ENCODE data around the gene KAT5.
"Not testable (repeated sequence)": the region's sequence is repeated elsewhere in the genome, so short reads cannot be mapped to it uniquely, and the experiment has no call there.

The KAT5 gene

GRCh38 chr11:65744026-65744698, 32.1 kb downstream of the KAT5 start:
- no peak for DNase-seq (ENCODE audit: low read depth, low spot score)

- DNase-seq (ENCODE audit: low read depth, low spot score): no peak
Measured at GRCh38 chr11:65744699-65745042, 32.6 kb downstream of the KAT5 start.

GRCh38 chr11:65745049-65745448, 33.0 kb downstream of the KAT5 start:
- DNase-seq (ENCODE audit: low read depth, low spot score): no peak

GRCh38 chr11:65762169-65762568, 50.1 kb downstream of the KAT5 start:
- DNase-seq (ENCODE audit: low read depth, low spot score): not testable (repeated sequence)

- not testable (repeated sequence) for DNase-seq (ENCODE audit: low read depth, low spot score)
Measured at GRCh38 chr11:65762816-65763215, 50.8 kb downstream of the KAT5 start.

GRCh38 chr11:65764434-65764833, 52.4 kb downstream of the KAT5 start:
- DNase-seq (ENCODE audit: low read depth, low spot score): no peak

GRCh38 chr11:65766535-65766934, 54.5 kb downstream of the KAT5 start:
- DNase-seq (ENCODE audit: low read depth, low spot score): no peak

- no peak for DNase-seq (ENCODE audit: low read depth, low spot score)
Measured at GRCh38 chr11:65767406-65767805, 55.4 kb downstream of the KAT5 start.

GRCh38 chr11:65767806-65768205, 55.8 kb downstream of the KAT5 start:
- DNase-seq (ENCODE audit: low read depth, low spot score): not testable (repeated sequence)
